ELF-1 (cell line): ENCODE results near the gene TRIP10.

ENCODE experiments used
- DNase-seq: peaks from one replicate; pipeline ENCODE4 v3.0.0-alpha.2; 2016; ENCODE audit warnings: low read depth, low spot score

The TRIP10 gene

DNA sequence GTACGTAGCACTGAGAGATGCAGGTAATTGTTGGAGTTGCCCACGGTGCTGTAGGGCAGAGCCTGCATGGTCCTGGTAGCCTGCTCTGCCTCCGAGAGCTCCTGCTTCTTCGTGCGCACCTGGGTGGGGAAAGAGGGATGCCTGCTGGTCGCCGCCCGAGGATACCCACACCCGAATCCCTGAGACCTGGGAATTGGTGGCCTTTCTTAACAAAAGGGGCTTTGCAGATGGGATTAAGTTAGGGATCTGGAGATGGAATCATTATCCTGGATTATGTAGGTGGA lies 28.5 kb upstream of the TRIP10 start:
- no peak for DNase-seq

DNA sequence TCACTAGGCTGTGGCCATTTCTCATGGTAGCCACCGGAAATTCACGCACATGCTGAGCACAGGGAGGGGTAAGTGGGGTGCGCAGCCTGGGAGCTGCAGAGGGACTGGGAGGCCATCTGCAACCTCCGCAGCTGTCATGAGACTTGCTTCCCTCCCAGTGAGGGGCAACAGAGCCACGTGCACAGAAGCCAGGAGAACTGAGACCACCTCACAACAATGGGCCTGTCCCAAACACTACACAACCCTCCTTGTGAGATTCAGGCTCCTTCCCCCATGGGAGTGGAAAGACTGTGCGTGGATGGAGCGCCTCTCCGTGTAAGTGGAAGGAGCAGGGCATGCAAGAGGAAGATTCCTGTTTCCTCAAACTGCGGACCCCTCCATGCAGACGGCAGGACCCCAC lies 27.9 kb upstream of the TRIP10 start:
- no peak for DNase-seq

DNA sequence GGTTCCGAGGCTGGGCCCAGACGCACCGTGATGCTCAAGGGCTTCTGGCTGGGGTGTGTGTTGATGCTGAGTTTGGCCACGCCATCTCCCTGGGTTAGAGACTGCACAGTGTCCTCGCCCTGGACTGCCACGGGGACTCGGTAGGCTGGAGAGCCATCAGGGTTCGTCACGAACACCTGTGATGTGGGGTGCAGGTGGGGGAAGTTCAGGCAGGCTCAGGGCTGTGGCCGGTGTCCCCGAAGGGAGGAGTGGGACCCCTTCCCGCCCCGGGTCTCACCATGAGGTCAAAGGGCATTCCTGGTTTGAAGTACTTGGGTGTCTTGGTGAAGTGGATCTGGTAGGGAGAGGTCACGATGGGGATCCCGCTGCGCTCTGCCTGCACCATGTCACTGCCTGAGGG lies 27.2 kb upstream of the TRIP10 start:
- no peak for DNase-seq

DNA sequence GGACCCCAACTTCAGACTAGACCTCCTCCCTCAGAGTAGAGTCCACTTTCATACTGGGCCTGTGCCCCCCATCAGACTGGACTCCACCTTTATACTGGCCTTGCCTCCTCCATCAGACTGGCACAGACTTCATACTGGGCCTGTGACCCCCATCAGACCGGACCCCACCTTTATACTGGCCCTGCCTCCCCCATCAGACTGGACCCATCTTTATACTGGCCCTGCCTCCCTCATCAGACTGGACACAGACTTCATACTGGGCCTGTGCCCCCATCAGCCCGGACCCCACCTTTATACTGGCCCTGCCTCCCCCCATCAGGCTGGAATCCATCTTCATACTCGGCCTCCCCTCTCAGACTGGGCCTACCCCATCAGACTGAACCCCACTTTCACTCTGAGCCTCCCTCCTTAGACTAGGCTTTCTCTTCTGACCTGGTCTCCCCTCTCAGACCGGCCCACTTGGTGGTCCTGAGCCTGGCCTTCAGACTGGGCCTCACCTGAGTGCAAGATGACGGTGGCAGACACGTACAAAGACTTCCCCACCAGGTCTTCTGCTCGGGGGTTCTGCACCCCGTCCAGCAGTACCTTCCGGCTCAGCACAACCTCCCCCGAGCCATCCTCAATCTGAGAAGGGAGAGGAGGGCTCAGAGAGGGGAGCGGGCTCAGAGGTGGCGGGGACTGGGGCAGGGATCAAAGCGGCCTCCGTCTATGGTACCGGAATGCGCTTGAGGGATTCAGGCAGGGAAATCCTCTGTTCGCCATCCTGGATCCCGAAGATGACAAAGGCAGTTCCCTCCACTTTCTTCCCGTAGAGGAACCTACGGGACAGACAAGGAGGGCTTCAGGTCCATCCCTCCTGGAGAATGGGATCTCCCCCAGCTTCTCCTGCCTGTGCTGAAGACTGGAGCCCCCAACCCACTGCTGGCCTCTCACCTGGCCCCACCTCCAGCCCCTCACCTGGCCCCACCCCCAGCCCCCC lies 26.5 kb upstream of the TRIP10 start:
- DNase-seq, result no peak

- no peak for DNase-seq
Observed at GRCh38 chr19:6713773-6714692, 25.4 kb upstream of the TRIP10 start.

DNA sequence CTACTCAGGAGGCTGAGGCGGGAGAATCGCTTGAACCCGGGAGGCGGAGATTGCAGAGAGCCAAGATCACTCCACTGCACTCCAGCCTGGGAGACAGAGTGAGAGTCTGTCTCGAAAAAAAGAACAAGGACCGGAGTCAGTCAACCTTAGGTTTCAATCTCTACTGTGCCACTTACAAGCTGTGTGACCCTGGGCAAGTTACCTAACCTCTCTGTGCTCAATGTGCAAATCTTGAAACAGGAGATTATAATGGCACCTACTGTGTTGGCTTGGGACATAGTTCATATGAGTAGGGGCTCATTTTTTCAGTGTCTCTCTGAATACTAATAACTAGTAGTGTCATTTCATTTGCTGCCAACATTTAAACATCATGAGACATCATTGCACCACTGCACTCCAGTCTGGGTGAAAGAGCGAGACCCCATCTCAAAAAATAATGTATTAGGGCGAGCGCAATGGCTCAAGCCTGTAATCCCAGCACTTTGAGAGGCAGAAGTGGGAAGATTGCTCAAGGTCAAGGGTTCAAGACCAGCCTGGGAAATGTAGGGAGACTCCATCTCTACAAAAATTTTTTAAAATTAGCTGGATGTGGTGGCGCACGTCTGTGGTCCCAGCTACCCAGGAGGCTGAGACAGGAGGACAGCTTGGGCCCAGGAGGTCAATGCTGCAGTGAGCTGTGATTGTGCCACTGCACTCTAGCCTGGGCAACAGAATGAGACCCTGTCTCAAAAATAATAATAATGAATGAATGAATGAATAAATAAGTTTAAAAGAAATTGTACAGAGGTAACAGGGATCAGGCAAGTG lies 24.5 kb upstream of the TRIP10 start:
- DNase-seq, result no peak

DNA sequence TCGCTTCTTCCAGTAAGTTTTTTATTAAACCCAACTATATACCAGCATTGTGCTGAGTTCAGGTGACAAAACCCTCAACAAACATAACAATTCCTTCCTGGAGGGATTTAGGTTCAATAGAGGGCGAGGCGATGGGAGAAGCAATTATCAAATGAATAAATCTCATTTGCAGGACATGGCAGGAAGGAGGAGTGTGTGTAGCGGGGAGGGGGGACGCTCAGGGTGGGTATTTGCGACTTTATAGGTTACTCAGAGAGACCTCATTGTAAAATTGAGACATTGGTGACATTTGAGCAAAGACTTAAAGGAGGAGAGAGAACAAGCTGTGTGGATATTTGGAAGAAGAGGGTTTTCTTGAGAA lies 22.9 kb upstream of the TRIP10 start:
- DNase-seq, result no peak

GRCh38 chr19:6717036-6717435 lies 22.4 kb upstream of the TRIP10 start:
- DNase-seq, result no peak

DNA sequence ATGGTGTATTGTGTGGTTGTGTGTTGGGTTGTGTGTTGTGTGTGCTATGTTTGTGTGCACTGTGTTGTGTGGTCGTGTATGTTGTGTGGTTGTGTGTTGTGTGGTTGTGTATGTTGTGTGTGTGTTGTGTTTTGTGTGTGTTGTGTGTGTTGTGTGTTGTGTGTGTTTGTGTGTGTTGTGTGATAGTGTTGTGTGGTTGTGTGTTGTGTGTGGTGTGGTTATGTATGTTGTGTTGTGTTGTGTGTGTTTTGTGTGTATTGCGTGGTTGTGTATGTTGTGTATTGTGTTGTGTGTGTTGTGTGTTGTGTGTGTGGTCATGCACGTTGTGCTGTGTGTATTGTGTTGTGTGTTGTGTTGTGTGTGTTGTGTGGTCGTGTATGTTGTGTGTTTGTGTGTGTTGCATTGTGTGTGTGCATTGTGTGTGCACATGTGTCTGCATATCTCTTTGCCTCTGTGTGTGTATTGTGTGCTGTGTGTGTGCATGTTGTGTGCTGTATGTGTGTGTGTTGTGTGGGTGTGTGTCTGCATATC lies 22.0 kb upstream of the TRIP10 start:
- no peak for DNase-seq

DNA sequence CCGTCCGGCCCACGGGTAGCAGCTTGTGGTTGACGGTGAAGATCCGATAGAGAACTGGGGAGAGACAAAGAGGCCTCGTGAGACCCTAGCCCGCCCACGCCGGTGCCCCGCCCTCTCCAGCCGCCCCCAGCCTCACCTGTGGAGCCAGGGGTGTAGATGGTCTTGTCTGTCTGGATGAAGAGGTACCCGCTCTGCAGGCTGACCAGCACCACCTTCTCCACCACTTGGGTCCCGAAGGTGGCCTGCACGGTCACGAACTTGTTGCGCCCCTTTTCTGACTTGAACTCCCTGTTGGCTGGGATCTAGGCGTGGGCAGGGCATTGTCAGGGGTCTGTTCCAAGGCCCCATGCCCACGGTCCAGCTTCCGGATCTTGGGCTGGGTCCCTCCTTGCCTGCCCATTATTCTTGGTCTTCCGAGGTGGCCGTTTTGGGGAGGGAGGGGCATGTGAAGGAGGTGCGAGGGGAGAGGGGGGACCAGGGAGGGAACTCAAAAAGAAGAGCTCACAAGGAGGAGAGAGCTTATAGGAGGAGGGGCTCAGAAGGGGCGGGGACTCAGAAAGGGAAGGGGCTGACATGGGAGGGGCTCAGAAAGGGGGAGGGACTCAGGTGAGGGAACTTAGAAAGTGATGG lies 21.3 kb upstream of the TRIP10 start:
- DNase-seq, result no peak

GRCh38 chr19:6718741-6719539 lies 20.5 kb upstream of the TRIP10 start:
- DNase-seq, result peak; percentile 87

DNA sequence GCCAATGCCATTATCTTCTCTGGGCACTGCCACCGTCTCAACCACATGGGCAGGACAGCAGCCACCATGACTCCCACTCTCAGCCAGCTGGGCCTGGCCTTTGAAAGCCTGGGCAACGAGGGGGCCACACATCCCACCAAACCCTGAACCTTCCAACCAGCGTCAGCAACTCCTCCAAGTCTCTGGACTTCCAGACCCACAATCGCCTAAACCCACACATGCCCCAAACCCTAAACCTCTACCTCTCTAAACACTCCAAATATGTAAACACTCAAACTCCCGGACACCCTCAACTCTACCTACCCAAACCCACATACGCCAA lies 20.0 kb upstream of the TRIP10 start:
- no peak for DNase-seq

DNA sequence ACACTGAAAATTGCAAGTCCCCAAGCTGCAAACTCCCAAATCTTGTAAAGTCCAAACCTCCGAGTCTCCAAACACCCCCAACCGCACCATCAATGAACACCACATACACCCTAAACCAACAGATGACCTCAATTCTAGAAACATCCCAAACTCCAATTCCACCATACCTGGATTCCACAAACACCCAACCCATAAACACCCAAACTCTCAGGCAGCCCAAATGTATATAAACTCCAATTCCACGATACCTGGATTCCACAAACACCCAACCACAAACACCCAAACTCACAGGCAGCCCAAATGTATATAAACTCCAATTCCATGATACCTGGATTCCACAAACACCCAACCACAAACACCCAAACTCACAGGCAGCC lies 19.5 kb upstream of the TRIP10 start:
- no peak for DNase-seq

DNA sequence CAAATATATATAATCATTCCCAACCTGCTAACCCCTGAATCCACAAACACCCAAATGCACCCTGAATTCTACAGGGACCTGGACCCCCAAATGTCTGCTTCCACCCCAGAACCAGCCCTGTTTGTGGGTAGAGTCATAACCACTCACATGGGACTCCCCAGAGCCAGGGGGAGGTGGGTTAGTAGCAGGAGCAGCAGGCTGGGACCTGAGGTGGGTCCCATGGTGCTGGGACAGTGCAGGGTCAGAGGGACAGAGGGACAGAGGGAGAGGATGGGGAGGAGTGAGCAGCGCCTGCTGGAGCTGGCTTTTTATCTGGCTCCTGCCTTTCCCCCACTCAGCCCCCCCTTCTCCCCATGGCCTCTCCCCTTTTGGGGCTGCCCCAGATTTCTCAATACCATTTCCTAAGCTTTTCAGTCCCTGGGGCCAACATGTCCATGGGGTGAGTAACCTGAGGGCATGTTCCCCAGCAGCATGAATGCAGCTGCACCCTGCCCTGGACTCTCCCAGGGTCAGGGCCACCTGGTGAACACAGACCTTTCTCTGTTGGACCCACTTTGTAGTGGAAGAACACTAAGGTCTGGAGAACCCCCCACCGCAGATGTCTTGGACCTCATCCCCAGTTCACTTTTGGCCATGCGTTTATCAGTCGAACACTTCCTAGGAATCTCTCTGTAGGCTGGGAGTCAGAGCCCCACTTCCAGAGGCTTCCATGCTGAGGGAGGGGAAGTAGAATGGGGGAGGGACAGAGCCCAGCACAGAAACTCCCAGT lies 18.9 kb upstream of the TRIP10 start, which contains the start of gene C3:
C3 (minus strand) TSS at position 282 of the 769 bp plus-strand sequence; CDS start at position 221, 61 bp downstream.
- no peak for DNase-seq

DNA sequence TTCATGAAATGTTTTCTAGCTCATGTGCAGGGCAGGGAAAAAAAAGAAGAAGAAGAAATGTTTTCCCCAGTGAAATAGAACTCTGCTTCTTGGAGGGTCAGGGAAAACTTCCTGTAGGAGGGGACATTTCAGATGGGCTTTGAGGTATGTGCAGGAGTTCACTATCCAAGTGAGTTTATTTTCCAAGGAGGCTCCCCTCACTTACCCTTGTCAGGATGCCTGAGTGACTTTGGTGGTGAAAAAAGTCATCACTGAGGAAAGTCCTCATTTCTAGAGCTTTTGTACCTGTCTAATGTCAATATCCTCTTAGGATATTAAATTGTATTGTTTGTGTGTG lies 18.4 kb upstream of the TRIP10 start:
- DNase-seq, result no peak

GRCh38 chr19:6721773-6722172 lies 17.7 kb upstream of the TRIP10 start:
- no peak for DNase-seq

DNA sequence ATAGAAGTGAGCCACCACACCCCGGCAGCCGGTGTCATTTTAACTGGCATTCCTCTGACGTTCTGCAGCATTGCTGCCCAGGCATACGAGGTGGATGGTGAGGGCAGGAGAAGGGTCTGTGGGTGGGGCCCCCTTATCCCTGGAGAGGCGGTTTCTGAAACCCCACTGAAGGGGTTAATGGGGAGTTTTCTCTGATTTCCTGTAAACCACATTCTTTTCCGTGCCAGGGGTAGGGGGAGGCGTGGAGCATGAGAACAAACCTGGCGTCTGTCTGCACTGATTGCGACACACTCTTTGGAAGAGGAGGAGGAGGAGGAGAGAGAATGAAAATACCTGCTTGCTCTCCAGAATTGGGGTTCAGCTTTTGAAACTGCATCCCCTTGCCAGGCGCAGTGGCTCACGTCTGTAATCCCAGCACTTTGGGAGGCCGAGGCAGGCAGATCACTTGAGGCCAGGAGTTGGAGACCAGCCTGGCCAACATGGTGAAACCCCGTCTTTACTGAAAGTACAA lies 16.3 kb upstream of the TRIP10 start:
- no peak for DNase-seq

- no peak for DNase-seq
Observed at GRCh38 chr19:6723738-6724137, 15.7 kb upstream of the TRIP10 start.

- DNase-seq, result no peak
Observed at GRCh38 chr19:6724631-6725492, 14.6 kb upstream of the TRIP10 start.
